OCI-LY7 (cell line): ENCODE results near the gene ATR. TPM values are rescaled to one million over a fixed set of nuclear protein-coding genes. Genes with fewer than 3 reads are reported as not detected.

Source experiments
- BruUV-seq: library from RNA; stranded (reverse); fragments of 400-500 nt; replicated peaks from 2 replicates; lab custom pipeline; 2021; lab: Mats Ljungman, UMichigan
- CTCF ChIA-PET: fragments of 300-600 bp; sonication (Branson Sonifier 250); formaldehyde crosslinking; loops from one replicate; lab custom pipeline; 2022; ENCODE audit warnings: antibody characterized with exemption; ENCODE audit not compliant: unreplicated experiment; lab: Charles Lee
- POLR2A ChIA-PET: fragments of 300-600 bp; sonication (Branson Sonifier 250); formaldehyde crosslinking; loops from one replicate; lab custom pipeline; 2022; ENCODE audit warnings: antibody characterized with exemption; lab: Charles Lee
- DNase-seq: peaks from one replicate; pipeline ENCODE4 v3.0.0-alpha.2; 2015; ENCODE audit warnings: low spot score
- H2AFZ ChIP-seq: fragments of 200-600 bp; sonication (generic), shearing (Covaris generic); 2 replicates; pipeline ENCODE4 v1.6.1; 2014; ENCODE audit warnings: mild to moderate bottlenecking, antibody characterized with exemption, low read length, moderate library complexity
- H3K27ac ChIP-seq: fragments of 200-600 bp; sonication (generic); 2 replicates; pipeline ENCODE4 v1.5.1; 2014; ENCODE audit warnings: mixed run types, low read depth, mild to moderate bottlenecking, moderate library complexity, low read length, inconsistent platforms; ENCODE audit not compliant: poor library complexity, severe bottlenecking
- H3K36me3 ChIP-seq: fragments of 200-600 bp; sonication (generic); 2 replicates; pipeline ENCODE4 v1.6.1; 2014; ENCODE audit warnings: mild to moderate bottlenecking, antibody characterized with exemption, low read length, moderate library complexity, mixed read lengths; ENCODE audit not compliant: insufficient read depth
- H3K4me1 ChIP-seq: fragments of 200-600 bp; sonication (generic); 2 replicates; pipeline ENCODE4 v1.5.1; 2014; ENCODE audit warnings: mild to moderate bottlenecking, low read length; ENCODE audit not compliant: insufficient read depth, poor library complexity, severe bottlenecking
- H3K4me2 ChIP-seq: fragments of 200-600 bp; sonication (generic); 2 replicates; pipeline ENCODE4 v1.6.1; 2014; ENCODE audit warnings: mild to moderate bottlenecking, low read length
- H3K4me3 ChIP-seq: fragments of 200-600 bp; sonication (generic); 2 replicates; pipeline ENCODE4 v1.5.1; 2014; ENCODE audit warnings: mild to moderate bottlenecking, low read depth, low read length; ENCODE audit not compliant: poor library complexity, severe bottlenecking
- H3K79me2 ChIP-seq: fragments of 200-600 bp; sonication (generic); 2 replicates; pipeline ENCODE4 v1.6.1; 2016; ENCODE audit warnings: low read depth, mild to moderate bottlenecking, low read length, moderate library complexity, mixed read lengths; ENCODE audit not compliant: insufficient read depth
- H3K9me2 ChIP-seq: fragments of 200-600 bp; sonication (generic); 2 replicates; pipeline ENCODE4 v1.6.1; 2016; ENCODE audit warnings: mild to moderate bottlenecking, low read length, mixed read lengths; ENCODE audit not compliant: insufficient read depth
- H3K9me3 ChIP-seq: fragments of 200-600 bp; sonication (generic); 2 replicates; pipeline ENCODE4 v1.6.1; 2014; ENCODE audit warnings: mild to moderate bottlenecking, mixed run types, low read length, mixed read lengths
- H4K20me1 ChIP-seq: fragments of 200-600 bp; sonication (generic); 2 replicates; pipeline ENCODE4 v1.6.1; 2014; ENCODE audit warnings: mild to moderate bottlenecking, antibody characterized with exemption, low read length, moderate library complexity, mixed read lengths; ENCODE audit not compliant: insufficient read depth
- CTCF ChIP-seq: fragments of 200-600 bp; sonication (generic); conservative IDR thresholded peaks from 2 replicates; pipeline ENCODE4 v1.5.1; 2014; ENCODE audit warnings: mild to moderate bottlenecking, antibody characterized with exemption, low read length, moderate library complexity, mixed read lengths
- EZH2phosphoT487 ChIP-seq: fragments of 200-600 bp; sonication (generic); IDR thresholded peaks from 2 replicates; pipeline ENCODE4 v1.6.1; 2018; ENCODE audit warnings: low read depth, borderline replicate concordance, mild to moderate bottlenecking, mixed run types, antibody characterized with exemption, low read length, moderate library complexity, mixed read lengths
- intact Hi-C: fragments of 100-400 bp; cut with micrococcal nuclease; formaldehyde crosslinking; loops from one replicate; pipeline ENCODE4 v1.10.0; 2022; ENCODE audit not compliant: unreplicated experiment
- total RNA-seq, 2 experiments: library from RNA; depleted of rRNA in 1 of 2; stranded (reverse); fragments of >200 nt in 1 of 2; shearing (Covaris generic) in 1 of 2; gene quantifications; 2 replicates each; pipeline ENCODE4 v1.2.3, GENCODE V29; 2014 to 2022

Gene ATR
- total RNA-seq, 2 experiments from 2014 or later = 27.1 to 49.5 TPM

- Histone ChIP-seq H3K27ac (no peak overlapping the region), H3K4me2 (no peak overlapping the region), H3K79me2 (no peaks in the 10 kb centered on the region), H3K4me3 (no peak overlapping the region), H3K4me1 (no peaks in the 10 kb centered on the region), H3K36me3 (peaks cover 43% of the 10 kb centered on the region), H2AFZ (no peak overlapping the region), H4K20me1 (no peaks in the 10 kb centered on the region), H3K9me2 (no peaks in the 10 kb centered on the region), H3K9me3 (0 out of 2 replicates have a peak, but pooled peaks cover 5% of the 10 kb centered on the region)
- BruUV-seq = no TSS peak
- ChIA-PET CTCF (no interaction called here), POLR2A (no interaction called here)
- TF ChIP-seq EZH2phosphoT487 (no peak), CTCF (no peak)
- intact Hi-C loops = no loop called here
- DNase-seq = no peak
Measured at GRCh38 chr3:142468456-142468855, 110.1 kb downstream of the ATR start.

GRCh38 chr3:142467768-142468167, 110.8 kb downstream of the ATR start:
- peaks cover 41% of the 10 kb centered on the region for H3K36me3 ChIP-seq
- BruUV-seq = no TSS peak
- H3K4me2 ChIP-seq = no peak overlapping the region
- no peak for DNase-seq
- no peak for TF ChIP-seq EZH2phosphoT487
- no peak for TF ChIP-seq CTCF
- H2AFZ ChIP-seq = no peak overlapping the region
- no peak overlapping the region for H3K27ac ChIP-seq
- no peak overlapping the region for H3K4me3 ChIP-seq
- H4K20me1 ChIP-seq = no peaks in the 10 kb centered on the region
- H3K9me3 ChIP-seq = no peaks in the 10 kb centered on the region
- ChIA-PET CTCF (no interaction called here), POLR2A (no interaction called here)
- no peaks in the 10 kb centered on the region for H3K9me2 ChIP-seq
- intact Hi-C loops = no loop called here
- no peaks in the 10 kb centered on the region for H3K79me2 ChIP-seq
- no peaks in the 10 kb centered on the region for H3K4me1 ChIP-seq

- ChIA-PET POLR2A (no interaction called here), CTCF (no interaction called here)
- TF ChIP-seq EZH2phosphoT487 (no peak), CTCF (no peak)
- no peak for DNase-seq
- peaks cover 73% of the 10 kb centered on the region for H3K36me3 ChIP-seq
- H3K4me3 ChIP-seq = no peak overlapping the region
- no peaks in the 10 kb centered on the region for H3K9me2 ChIP-seq
- no peaks in the 10 kb centered on the region for H3K9me3 ChIP-seq
- no peaks in the 10 kb centered on the region for H4K20me1 ChIP-seq
- no peaks in the 10 kb centered on the region for H3K79me2 ChIP-seq
- no TSS peak for BruUV-seq
- H3K4me2 ChIP-seq = no peak overlapping the region
- H3K4me1 ChIP-seq = no peaks in the 10 kb centered on the region
- H3K27ac ChIP-seq = no peak overlapping the region
- H2AFZ ChIP-seq = no peak overlapping the region
- intact Hi-C loops = no loop called here
Measured at GRCh38 chr3:142460689-142461088, 117.8 kb downstream of the ATR start.
